Measurements from ENCODE around the gene C14orf132. TPM values are rescaled to one million over a fixed set of nuclear protein-coding genes. Genes with fewer than 3 reads are reported as not detected.
A peak's percentile ranks its signal among the peaks of the same experiment; 100 is the strongest.

Gene C14orf132
- total and polyA plus RNA-seq, 2 of the 4 experiments (the other 2 are of a cell fraction), result 6.3 to 13.5 TPM

GRCh38 chr14:96139169-96139568 lies 100.0 kb downstream of the C14orf132 start:
- Histone ChIP-seq H4K8ac (ENCODE audit: low read depth in 2 of 2, low read length in 2 of 2) (peak overlapping the region; percentile 13 to 47; a peak in 1 of 4 replicates), H3K9me1 (ENCODE audit: insufficient read depth, low read length) (peaks cover 21% of the 10 kb centered on the region; the same call in 1 of the 2 replicates), H3K9ac (ENCODE audit: low read depth, low read length) (no peak overlapping the region), H3K36me3 (ENCODE audit: control insufficient read depth, insufficient read depth, low read length) (no peaks in the 10 kb centered on the region), H2AK9ac (replicated peaks; ENCODE audit: low read depth, low read length, poor library complexity) (peak overlapping the region; percentile 43), H3K4ac (ENCODE audit: low read depth, low read length) (peak overlapping the region; percentile 79), H3K18ac (ENCODE audit: low read depth, low read length) (peak overlapping the region; percentile 89; the same call in 1 of the 2 replicates), H3K4me2 (ENCODE audit: low read depth, low read length) (no peak overlapping the region), H3K9me3 (ENCODE audit: control insufficient read depth, insufficient read depth, low read length) (peaks cover 7% of the 10 kb centered on the region; the same call in 1 of the 2 replicates), H3K4me3 (ENCODE audit: insufficient read depth, low read depth, low read length) (no peak overlapping the region), H3K27ac (ENCODE audit: insufficient read depth, low read length) (no peak overlapping the region), H2BK5ac (ENCODE audit: low read depth, low read length, poor library complexity, severe bottlenecking) (peak overlapping the region; percentile 48), H3K14ac (replicated peaks; ENCODE audit: low read depth, low read length) (peak overlapping the region; percentile 67; the same call in 1 of the 2 replicates), H2AFZ (replicated peaks; ENCODE audit: low read length, poor library complexity) (no peak overlapping the region), H3K79me1 (ENCODE audit: low read depth in 1 of 2, low read length in 2 of 2) (no peaks in the 10 kb centered on the region), H3K4me1 (ENCODE audit: control insufficient read depth, insufficient read depth, low read length) (peaks cover 16% of the 10 kb centered on the region), H2BK120ac (ENCODE audit: low read depth, low read length) (peak overlapping the region; percentile 88), H2AK5ac (ENCODE audit: low read depth, low read length) (peak overlapping the region; percentile 88), H2BK20ac (ENCODE audit: low read depth, low read length) (peak overlapping the region; percentile 84), H3K23ac (ENCODE audit: low read depth, low read length) (peak overlapping the region; percentile 20; the same call in 1 of the 2 replicates), H4K20me1 (ENCODE audit: insufficient read depth, low read length) (no peaks in the 10 kb centered on the region), H4K5ac (ENCODE audit: low read depth, low read length) (peak overlapping the region; percentile 69; the same call in 1 of the 2 replicates), H2BK15ac (ENCODE audit: low read depth, low read length) (peak overlapping the region; percentile 86; the same call in 2 of the 3 replicates), H3K27me3 (ENCODE audit: control insufficient read depth, insufficient read depth, low read length) (no peaks in the 10 kb centered on the region), H4K91ac (ENCODE audit: insufficient read depth, low read depth, low read length) (peak overlapping the region; percentile 79), H3K56ac (ENCODE audit: extremely low read depth, insufficient read depth, low read length) (no peak overlapping the region)
- ATAC-seq (ENCODE audit: low read depth) (no peak), DNase-seq (no peak)
- no peak for TF ChIP-seq CTCF (conservative IDR thresholded peaks at IDR 0.05; ENCODE audit: low read depth, low read length)
- TF ChIP-seq FOS (IDR thresholded peaks at IDR 0.05; ENCODE audit: low read depth, low read length), result no peak
- TF ChIP-seq CHD1 (IDR thresholded peaks at IDR 0.05; ENCODE audit: low read depth, low read length), result no peak
- TF ChIP-seq RCOR1 (IDR thresholded peaks at IDR 0.05; ENCODE audit: insufficient replicate concordance, low read length), result no peak
- no peak for TF ChIP-seq BHLHE40 (IDR thresholded peaks at IDR 0.05; ENCODE audit: low read depth, low read length)
- TF ChIP-seq, protein P1, sequence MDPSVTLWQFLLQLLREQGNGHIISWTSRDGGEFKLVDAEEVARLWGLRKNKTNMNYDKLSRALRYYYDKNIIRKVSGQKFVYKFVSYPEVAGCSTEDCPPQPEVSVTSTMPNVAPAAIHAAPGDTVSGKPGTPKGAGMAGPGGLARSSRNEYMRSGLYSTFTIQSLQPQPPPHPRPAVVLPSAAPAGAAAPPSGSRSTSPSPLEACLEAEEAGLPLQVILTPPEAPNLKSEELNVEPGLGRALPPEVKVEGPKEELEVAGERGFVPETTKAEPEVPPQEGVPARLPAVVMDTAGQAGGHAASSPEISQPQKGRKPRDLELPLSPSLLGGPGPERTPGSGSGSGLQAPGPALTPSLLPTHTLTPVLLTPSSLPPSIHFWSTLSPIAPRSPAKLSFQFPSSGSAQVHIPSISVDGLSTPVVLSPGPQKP (IDR thresholded peaks at IDR 0.05; ENCODE audit: borderline replicate concordance, low read depth, low read length), result no peak
- in situ Hi-C loops (cut with MboI; ENCODE audit: low sequenced_read_pairs), result no loop called here
- BruUV-seq (replicated peaks), result no TSS peak
- ChIA-PET POLR2A (ENCODE audit: unreplicated experiment) (no interaction called here), CTCF (no interaction called here)
- intact Hi-C loops (cut with micrococcal nuclease), result no loop called here
- WGBS, 2 experiments (ENCODE audit: extremely low coverage in 2 of 2, insufficient read length in 1 of 2), result no CpG with 5 or more reads among the region's 1 CpG
- dilution Hi-C loops (cut with HindIII; ENCODE audit: low sequenced_read_pairs, unreplicated experiment), result no loop called here
